K562 (cell line): ENCODE results near the gene TULP4. TPM values are rescaled to one million over a fixed set of nuclear protein-coding genes. Genes with fewer than 3 reads are reported as not detected.

Experiments used
- ATF7 ChIP-seq: fragments of 450-650 bp; IDR thresholded peaks from 2 replicates; pipeline ENCODE4 v1.7.1; 2014; ENCODE audit warnings: mild to moderate bottlenecking, moderate library complexity
- HDAC2 ChIP-seq: fragments of 450-650 bp; IDR thresholded peaks from 2 replicates; pipeline ENCODE4 v1.6.1; 2016; ENCODE audit warnings: mild to moderate bottlenecking
- HMGN3 ChIP-seq: IDR thresholded peaks from 2 replicates; pipeline ENCODE4 v1.6.1; 2011; ENCODE audit warnings: borderline replicate concordance, low read depth, mild to moderate bottlenecking, mixed read lengths, low read length; ENCODE audit not compliant: insufficient read length; ENCODE audit errors: extremely low read depth
- HNRNPL ChIP-seq: fragments of 200-400 bp; formaldehyde crosslinking; IDR thresholded peaks from 2 replicates; pipeline ENCODE4 v1.6.1; 2017; ENCODE audit warnings: low read depth, mild to moderate bottlenecking, low read length
- HOXB6 ChIP-seq: fragments of 250-450 bp; sonication (Bioruptor Pico); IDR thresholded peaks from 2 replicates; pipeline ENCODE4 v1.5.1; 2022; ENCODE audit warnings: mild to moderate bottlenecking, borderline replicate concordance
- ILK ChIP-seq: fragments of 450-650 bp; IDR thresholded peaks from 2 replicates; pipeline ENCODE4 v1.6.1; 2016; ENCODE audit warnings: missing genetic modification characterization, low read depth, mild to moderate bottlenecking, missing compliant biosample characterization, moderate library complexity, borderline replicate concordance
- JUNB ChIP-seq: fragments of 450-650 bp; formaldehyde crosslinking; conservative IDR thresholded peaks from 2 replicates; pipeline ENCODE4 v1.4.0; 2020; ENCODE audit warnings: mild to moderate bottlenecking
- LARP7 ChIP-seq: fragments of 450-650 bp; IDR thresholded peaks from 2 replicates; pipeline ENCODE4 v1.6.1; 2016
- MEF2D ChIP-seq: conservative IDR thresholded peaks from 2 replicates; pipeline ENCODE4 v1.6.1; 2016; ENCODE audit warnings: low read depth, missing genetic modification characterization, missing compliant biosample characterization
- MYNN ChIP-seq, 2 experiments: sonication (generic); formaldehyde crosslinking in 1 of 2; IDR thresholded peaks; 2 replicates each; pipeline versions ENCODE4 v1.5.0 to v1.6.1; 2016 to 2020; ENCODE audit warnings: antibody characterized with exemption in 1 of 2, missing genetic modification reagents in 1 of 2
- PKNOX1 ChIP-seq: fragments of 450-650 bp; IDR thresholded peaks from 2 replicates; pipeline ENCODE4 v1.6.1; 2016
- PML ChIP-seq: IDR thresholded peaks from 2 replicates; pipeline ENCODE4 v1.6.1; 2012; ENCODE audit warnings: low read length, inconsistent platforms
- SOX6 ChIP-seq: fragments of 450-650 bp; IDR thresholded peaks from 2 replicates; pipeline ENCODE4 v1.6.1; 2014; ENCODE audit warnings: mild to moderate bottlenecking
- SREBF1 ChIP-seq: fragments of 150-350 bp; IDR thresholded peaks from 2 replicates; pipeline ENCODE4 v1.6.1; 2014; ENCODE audit warnings: antibody characterized with exemption, low read depth, low read length, borderline replicate concordance
- USF1 ChIP-seq: sonication (generic); formaldehyde crosslinking; IDR thresholded peaks from 2 replicates; pipeline ENCODE4 v1.9.0; 2022; ENCODE audit warnings: mild to moderate bottlenecking, missing genetic modification reagents
- ZBTB26 ChIP-seq: fragments of 450-650 bp; formaldehyde crosslinking; IDR thresholded peaks from 2 replicates; pipeline ENCODE4 v1.4.0; 2022; ENCODE audit warnings: missing genetic modification characterization
- ZNF212 ChIP-seq: fragments of 450-650 bp; formaldehyde crosslinking; IDR thresholded peaks from 2 replicates; pipeline ENCODE4 v1.4.0; 2020; ENCODE audit warnings: mild to moderate bottlenecking
- ZNF609 ChIP-seq: sonication (generic); formaldehyde crosslinking; IDR thresholded peaks from 2 replicates; pipeline ENCODE4 v1.8.1; 2023; ENCODE audit warnings: missing genetic modification reagents, mild to moderate bottlenecking, borderline replicate concordance
- ZNF764 ChIP-seq: fragments of 250-450 bp; sonication (Bioruptor Pico); IDR thresholded peaks from 2 replicates; pipeline ENCODE4 v1.4.0; 2020; ENCODE audit warnings: low read depth, mild to moderate bottlenecking, moderate library complexity
- polyA plus RNA-seq, 8 experiments: library from polyadenylated mRNA; depleted of rRNA in 4 of 8; stranded (reverse) in 5 of 8; unstranded in 3 of 8; fragments of >200 nt; fragmentation: Nextera tagmentation in 2 of 8; fragmentation: Illumina TruSeq in 1 of 8; extraction: Ambion mirVana in 2 of 8; extraction: Trizol in 1 of 8; gene quantifications; 2 replicates each; pipeline versions ENCODE4 v1.2.1 to v1.2.3, GENCODE V29; 2011 to 2014; ENCODE audit warnings: inconsistent platforms in 1 of 8, missing spikeins in 1 of 8
- total RNA-seq, 7 experiments: library from RNA; depleted of rRNA in 6 of 7; stranded (reverse); fragments of >200 nt in 6 of 7; fragmentation: Illumina TruSeq in 2 of 7; extraction: Trizol in 2 of 7; gene quantifications; 2 replicates each; pipeline versions ENCODE4 v1.2.1 to v1.2.3, GENCODE V29; 2011 to 2021; ENCODE audit warnings: low replicate concordance in 1 of 7

Gene TULP4
- total and polyA plus RNA-seq, 9 of the 15 experiments (the other 6 are each of a cell fraction or from before 2014, with no cell fraction given), result 1.2 to 50.4 (median 11.0) TPM

GRCh38 chr6:158552055-158552795 is 240.0 kb downstream of the TULP4 start (continued):
- TF ChIP-seq ZNF609, result no peak
- TF ChIP-seq ILK (tag), result no peak
- no peak for TF ChIP-seq JUNB
- TF ChIP-seq SOX6, result peak; percentile 61; the same call in 1 of the 2 replicates
- TF ChIP-seq MEF2D (tag), result no peak
- TF ChIP-seq PKNOX1, result peak; percentile 95
- peak; percentile 79 for TF ChIP-seq HDAC2
- 0 out of 2 replicates have a peak, but pooled peaks have one; percentile 18 for TF ChIP-seq ATF7
- TF ChIP-seq HNRNPL, result no peak
- TF ChIP-seq ZNF212 (CRISPR knock-in tag), result no peak
- no peak for TF ChIP-seq ZNF764 (CRISPR knock-in tag)
- TF ChIP-seq PML, result peak; percentile 47; the same call in 1 of the 2 replicates
- no peak for TF ChIP-seq ZBTB26 (CRISPR knock-in tag)
- TF ChIP-seq HOXB6 (CRISPR knock-in tag), result no peak
- no peak for TF ChIP-seq SREBF1
- no peak for TF ChIP-seq USF1 (CRISPR knock-in tag)
- no peak for TF ChIP-seq HMGN3
- peak; percentile 49; the same call in 1 of the 2 replicates for TF ChIP-seq MYNN (IDR thresholded peaks at IDR 0.05)
- no peak for TF ChIP-seq MYNN (CRISPR knock-in tag; IDR thresholded peaks at IDR 0.05)
- TF ChIP-seq LARP7, result no peak
